Adrenal gland (tissue), 5 donors: ENCODE measurements around the gene GNL1.

Source experiments
- CTCF ChIP-seq, 6 experiments: fragments of 450-650 bp in 4 of 6; fragments of 200-600 bp in 2 of 6; sonication (generic) in 1 of 6; IDR thresholded peaks; 1 replicate in 5 of 6; 2 replicates in 1 of 6; pipeline versions ENCODE4 v1.5.1 to v1.8.0; 2016 to 2021; ENCODE audit warnings: antibody characterized with exemption in 6 of 6, mild to moderate bottlenecking in 2 of 6, moderate library complexity in 1 of 6
- POLR2A ChIP-seq, 2 donors: fragments of 450-650 bp; IDR thresholded peaks; one replicate each; pipeline ENCODE4 v1.6.1; 2017; ENCODE audit warnings: antibody characterized with exemption in 2 of 2, mild to moderate bottlenecking in 2 of 2, moderate library complexity in 1 of 2
- donor health status: DM: no; HTN: no; CAD: no.

DNA sequence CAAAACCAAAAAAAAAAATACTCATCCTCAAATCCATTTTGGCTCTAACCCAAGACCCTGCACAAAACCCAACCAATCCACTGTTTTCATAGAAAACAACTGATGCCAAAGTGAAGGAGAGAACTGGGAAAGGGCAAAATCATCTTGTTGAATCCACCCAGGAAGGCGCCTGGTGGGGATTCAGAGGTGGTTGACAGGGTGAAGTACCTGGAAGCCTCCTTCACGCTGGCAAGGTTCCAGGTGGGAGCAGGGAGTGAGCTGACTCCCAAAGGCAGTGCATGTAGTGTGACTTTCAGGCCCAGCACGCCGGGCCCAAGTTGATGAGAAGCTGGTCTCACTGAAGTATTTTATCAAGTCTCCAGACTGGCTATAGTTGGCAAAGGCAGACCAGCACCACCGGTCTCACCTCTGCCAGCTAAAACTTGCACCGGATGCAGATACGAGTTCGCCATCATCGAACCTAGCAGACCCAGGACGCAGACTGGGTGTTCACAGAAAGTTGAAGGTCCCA lies 44.2 kb upstream of the GNL1 start:
- TF ChIP-seq CTCF (IDR thresholded peaks at IDR 0.05) = no peak
- TF ChIP-seq POLR2A (IDR thresholded peaks at IDR 0.05) = no peak
